Upper lobe of right lung (tissue), 1 donor: Measurements from ENCODE around the gene UFSP1. TPM values are rescaled to one million over a fixed set of nuclear protein-coding genes. Genes with fewer than 3 reads are reported as not detected.
A peak's percentile ranks its signal among the peaks of the same experiment; 100 is the strongest.

Source experiments
- ATAC-seq: fragments of 200-7000 bp; cut with Tn5 transposase; one replicate; pipeline ENCODE4 v1.9.1; 2020; ENCODE audit warnings: mild to moderate bottlenecking, moderate library complexity
- DNase-seq: peaks from one replicate; pipeline ENCODE4 v3.0.0-alpha.2; 2020
- H3K27ac ChIP-seq: fragments of 200-600 bp; one replicate; pipeline ENCODE4 v1.8.0; 2022
- H3K27me3 ChIP-seq: fragments of 200-600 bp; one replicate; pipeline ENCODE4 v1.8.0; 2022; ENCODE audit warnings: mild to moderate bottlenecking
- H3K36me3 ChIP-seq: fragments of 200-600 bp; one replicate; pipeline ENCODE4 v1.8.0; 2022
- H3K4me1 ChIP-seq: fragments of 200-600 bp; one replicate; pipeline ENCODE4 v1.8.0; 2022
- H3K4me3 ChIP-seq: fragments of 200-600 bp; one replicate; pipeline ENCODE4 v1.8.0; 2022; ENCODE audit warnings: mild to moderate bottlenecking
- H3K9me3 ChIP-seq: fragments of 200-600 bp; one replicate; pipeline ENCODE4 v1.8.0; 2022
- intact Hi-C: fragments of 100-400 bp; cut with DNase I; formaldehyde crosslinking; loops from one replicate; pipeline ENCODE4 v1.11.0; 2022
- total RNA-seq: library from RNA; stranded (reverse); fragmentation: NEBNext Ultra II Directional; extraction: Animal tissue kit (Norgen Biotek cat#: 25700); gene quantifications from one replicate; pipeline ENCODE4 v1.2.1, GENCODE V29; 2021
- TF ChIP-seq, protein P1 (sequence below): fragments of 200-600 bp; IDR thresholded peaks from one replicate; pipeline ENCODE4 v1.8.0; 2022; ENCODE audit warnings: antibody characterized with exemption
- donor health status: DM: no; HTN: yes; CAD: no; lungs with severe emphysema.

Gene UFSP1
- total RNA-seq, 1 donor from 2014 or later, result 3.1 TPM

DNA sequence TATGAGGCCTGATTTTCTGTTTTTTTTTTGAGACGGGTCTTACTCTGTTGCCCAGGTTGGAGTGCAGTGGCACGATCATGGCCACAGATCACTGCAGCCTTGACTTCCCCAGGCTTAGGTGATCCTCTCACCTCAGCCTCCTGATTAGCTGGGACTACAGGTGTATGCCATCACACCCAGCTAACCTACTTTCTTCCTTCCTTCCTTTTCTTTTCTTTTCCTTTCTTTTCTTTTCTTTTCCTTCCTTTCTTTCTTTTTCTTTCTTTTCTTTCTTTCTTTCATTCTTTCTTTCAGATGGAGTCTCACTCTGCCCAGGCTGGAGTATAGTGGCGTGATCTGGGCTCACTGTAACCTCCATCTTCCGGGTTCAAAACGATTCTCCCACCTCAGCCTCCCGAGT is 10.8 kb downstream of the UFSP1 start:
- intact Hi-C loops, result no loop called here
- TF ChIP-seq, protein P1, sequence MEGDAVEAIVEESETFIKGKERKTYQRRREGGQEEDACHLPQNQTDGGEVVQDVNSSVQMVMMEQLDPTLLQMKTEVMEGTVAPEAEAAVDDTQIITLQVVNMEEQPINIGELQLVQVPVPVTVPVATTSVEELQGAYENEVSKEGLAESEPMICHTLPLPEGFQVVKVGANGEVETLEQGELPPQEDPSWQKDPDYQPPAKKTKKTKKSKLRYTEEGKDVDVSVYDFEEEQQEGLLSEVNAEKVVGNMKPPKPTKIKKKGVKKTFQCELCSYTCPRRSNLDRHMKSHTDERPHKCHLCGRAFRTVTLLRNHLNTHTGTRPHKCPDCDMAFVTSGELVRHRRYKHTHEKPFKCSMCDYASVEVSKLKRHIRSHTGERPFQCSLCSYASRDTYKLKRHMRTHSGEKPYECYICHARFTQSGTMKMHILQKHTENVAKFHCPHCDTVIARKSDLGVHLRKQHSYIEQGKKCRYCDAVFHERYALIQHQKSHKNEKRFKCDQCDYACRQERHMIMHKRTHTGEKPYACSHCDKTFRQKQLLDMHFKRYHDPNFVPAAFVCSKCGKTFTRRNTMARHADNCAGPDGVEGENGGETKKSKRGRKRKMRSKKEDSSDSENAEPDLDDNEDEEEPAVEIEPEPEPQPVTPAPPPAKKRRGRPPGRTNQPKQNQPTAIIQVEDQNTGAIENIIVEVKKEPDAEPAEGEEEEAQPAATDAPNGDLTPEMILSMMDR, result no peak

DNA sequence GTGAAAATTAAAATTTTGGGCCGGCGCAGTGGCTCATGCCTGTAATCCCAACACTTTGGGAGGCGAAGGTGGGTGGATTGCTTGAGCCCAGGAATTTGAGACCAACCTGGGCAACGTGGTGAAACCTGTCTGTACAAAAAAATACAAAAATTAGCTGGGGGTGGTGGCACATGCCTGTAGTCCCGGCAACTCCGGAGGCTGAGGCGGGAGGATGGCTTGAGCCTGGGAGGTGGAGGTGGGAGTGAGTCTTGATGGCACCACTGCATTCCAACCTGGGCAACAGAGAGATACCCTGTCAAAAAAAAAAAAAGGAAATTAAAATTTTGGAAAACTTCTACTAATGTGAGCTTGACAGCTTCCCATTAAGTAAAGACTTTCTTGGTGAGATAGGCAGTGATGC is 11.5 kb downstream of the UFSP1 start:
- intact Hi-C loops, result no loop called here
- Histone ChIP-seq H3K36me3 (peaks cover 49% of the 10 kb centered on the region), H3K4me3 (no peak overlapping the region), H3K4me1 (peaks cover 32% of the 10 kb centered on the region), H3K9me3 (no peaks in the 10 kb centered on the region), H3K27ac (no peak overlapping the region), H3K27me3 (no peaks in the 10 kb centered on the region)
- TF ChIP-seq, protein P1, result no peak
- ATAC-seq (no peak), DNase-seq (no peak)

More for the DNA sequence above, 10.8 kb downstream of the UFSP1 start:
- H3K9me3 ChIP-seq, result no peaks in the 10 kb centered on the region
- ATAC-seq (no peak), DNase-seq (no peak)
- H3K36me3 ChIP-seq, result peaks cover 55% of the 10 kb centered on the region
- peaks cover 32% of the 10 kb centered on the region for H3K4me1 ChIP-seq
- no peak overlapping the region for H3K27ac ChIP-seq
- H3K4me3 ChIP-seq, result no peak overlapping the region
- H3K27me3 ChIP-seq, result no peaks in the 10 kb centered on the region

GRCh38 chr7:100875356-100875751 is 14.2 kb downstream of the UFSP1 start:
- Histone ChIP-seq H3K4me1 (peaks cover 32% of the 10 kb centered on the region), H3K27ac (peak overlapping the region; percentile 90), H3K9me3 (no peaks in the 10 kb centered on the region), H3K36me3 (peaks cover 43% of the 10 kb centered on the region), H3K4me3 (peak overlapping the region; percentile 93), H3K27me3 (no peaks in the 10 kb centered on the region)
- TF ChIP-seq, protein P1, result no peak
- ATAC-seq, result peak; percentile 42
- intact Hi-C loops, result no loop called here
- DNase-seq, result no peak

DNA sequence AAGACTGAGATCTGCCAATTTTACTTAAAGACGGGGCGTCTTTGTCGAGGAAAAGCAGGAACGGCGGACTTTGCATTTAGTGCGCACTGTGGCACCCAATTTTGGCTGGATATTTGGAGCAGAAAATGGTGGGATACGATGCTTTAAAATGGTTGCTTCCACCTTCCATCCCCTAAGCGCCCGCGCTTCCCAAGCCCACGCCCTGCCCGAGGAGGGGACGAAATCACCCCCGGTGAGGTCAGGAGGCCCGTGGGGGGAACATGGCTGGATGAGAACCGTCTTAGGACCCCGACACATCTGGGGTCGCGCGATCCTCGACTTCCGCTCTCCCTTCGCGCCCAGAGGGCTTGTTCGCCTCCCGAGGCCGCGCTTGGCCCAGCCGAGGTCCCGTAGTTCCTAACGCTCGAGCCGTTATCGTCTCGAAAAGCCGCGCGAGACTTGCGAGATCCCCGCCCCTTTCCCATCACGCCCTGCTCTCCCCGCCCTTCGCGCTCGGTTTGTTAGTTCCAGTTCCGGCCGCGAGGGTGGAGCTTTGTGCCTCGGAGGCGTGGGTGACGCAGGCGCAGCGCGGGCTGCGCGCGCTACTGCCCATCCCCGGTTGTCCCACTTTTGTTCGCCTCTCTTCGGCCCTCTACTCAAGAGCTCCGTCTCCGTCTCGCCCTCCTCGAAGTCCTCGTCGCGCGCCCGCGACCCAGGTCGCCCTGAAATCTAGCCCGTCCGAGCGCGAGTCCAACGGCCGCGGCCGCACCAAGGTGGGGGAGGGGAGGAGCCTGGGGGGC is 14.7 kb downstream of the UFSP1 start, which contains the start of gene SRRT:
SRRT (plus strand) TSS at position 527 of the 779 bp plus-strand sequence. CDS start 488 bp downstream, outside the sequence.
- peak; percentile 99 for DNase-seq
- intact Hi-C loops, result no loop called here
- TF ChIP-seq, protein P1, result peak; percentile 40

DNA sequence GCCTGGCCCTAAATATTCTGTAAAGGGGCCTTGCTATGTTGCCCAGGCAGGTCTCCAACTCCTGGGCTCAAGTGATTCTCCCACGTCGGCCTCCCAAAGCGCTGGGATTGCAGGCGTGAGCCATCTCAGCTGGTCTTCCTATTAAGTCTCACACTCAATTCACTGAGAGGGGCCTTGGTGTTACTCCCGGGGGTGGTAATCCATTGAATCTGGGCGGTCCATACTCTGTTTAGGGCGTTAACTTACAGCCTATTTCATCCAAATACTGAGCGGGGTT is 15.3 kb downstream of the UFSP1 start:
- H3K27ac ChIP-seq, result peak overlapping the region; percentile 90
- DNase-seq (no peak), ATAC-seq (no peak)
- no peaks in the 10 kb centered on the region for H3K27me3 ChIP-seq
- no peaks in the 10 kb centered on the region for H3K9me3 ChIP-seq
- TF ChIP-seq, protein P1, result no peak
- peak overlapping the region; percentile 93 for H3K4me3 ChIP-seq
- intact Hi-C loops, result no loop called here
- H3K4me1 ChIP-seq, result peaks cover 34% of the 10 kb centered on the region
- H3K36me3 ChIP-seq, result peaks cover 43% of the 10 kb centered on the region

More for the DNA sequence above, 14.7 kb downstream of the UFSP1 start, which contains the start of gene SRRT:
- peak within 1 kb of the TSS; percentile 93 for H3K4me3 ChIP-seq
- peaks cover 43% of the 10 kb centered on the region for H3K36me3 ChIP-seq
- ATAC-seq, result peak; percentile 98
- H3K27me3 ChIP-seq, result no peaks in the 10 kb centered on the region
- H3K4me1 ChIP-seq, result peaks cover 32% of the 10 kb centered on the region
- peak within 1 kb of the TSS; percentile 90 for H3K27ac ChIP-seq
- H3K9me3 ChIP-seq, result no peaks in the 10 kb centered on the region
